Hypothalamus (tissue), 51 donors: ENCODE measurements around the gene EPHB2.

Experiments used
- DNase-seq, 51 donors: peaks; one replicate each; lab custom pipeline; 2025; lab: John Stamatoyannopoulos, UW

Gene EPHB2

DNA sequence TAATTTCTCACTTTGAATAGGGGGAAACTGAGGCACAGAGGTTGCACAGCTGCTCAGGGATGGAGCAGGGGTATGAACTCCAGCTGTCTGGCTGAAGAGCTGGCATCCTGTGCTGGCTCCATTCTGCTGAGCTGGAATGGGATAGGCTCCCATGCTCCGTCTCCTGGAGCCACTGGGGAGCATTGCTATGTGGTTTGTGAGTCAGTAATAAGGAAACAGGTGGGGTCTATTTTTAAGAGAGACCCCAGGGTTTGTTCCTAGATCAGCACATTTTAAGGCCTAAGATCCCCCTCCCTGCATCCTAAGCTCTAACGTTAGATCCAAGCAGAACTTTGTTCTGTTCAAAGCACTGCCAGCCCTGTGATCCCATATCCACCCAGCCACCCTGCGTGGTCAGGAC, 189.8 kb downstream of the EPHB2 start:
- no peak for DNase-seq

GRCh38 chr1:22903113-22903512, 192.5 kb downstream of the EPHB2 start:
- no peak for DNase-seq

GRCh38 chr1:22906968-22907367, 196.3 kb downstream of the EPHB2 start:
- DNase-seq: no peak

DNA sequence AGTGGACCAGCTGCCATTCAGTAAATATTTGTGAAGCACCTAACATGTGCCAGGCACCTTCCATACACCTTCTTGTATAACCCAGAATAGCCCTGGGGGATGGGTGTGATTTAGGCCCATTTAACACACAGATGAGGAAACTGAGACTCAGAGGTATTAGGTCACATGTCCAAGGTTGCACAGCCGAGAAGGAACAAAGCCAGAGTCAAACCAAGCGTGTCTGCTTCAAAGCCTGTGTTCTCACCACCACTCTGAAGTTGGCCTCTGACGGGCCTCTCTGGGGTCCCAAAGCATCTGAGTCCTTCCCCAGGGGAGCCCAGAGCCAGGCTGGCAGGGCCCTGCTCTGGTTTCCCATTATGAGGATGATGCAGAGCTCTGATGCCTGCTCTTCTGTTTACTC, 196.9 kb downstream of the EPHB2 start:
- DNase-seq: no peak

DNA sequence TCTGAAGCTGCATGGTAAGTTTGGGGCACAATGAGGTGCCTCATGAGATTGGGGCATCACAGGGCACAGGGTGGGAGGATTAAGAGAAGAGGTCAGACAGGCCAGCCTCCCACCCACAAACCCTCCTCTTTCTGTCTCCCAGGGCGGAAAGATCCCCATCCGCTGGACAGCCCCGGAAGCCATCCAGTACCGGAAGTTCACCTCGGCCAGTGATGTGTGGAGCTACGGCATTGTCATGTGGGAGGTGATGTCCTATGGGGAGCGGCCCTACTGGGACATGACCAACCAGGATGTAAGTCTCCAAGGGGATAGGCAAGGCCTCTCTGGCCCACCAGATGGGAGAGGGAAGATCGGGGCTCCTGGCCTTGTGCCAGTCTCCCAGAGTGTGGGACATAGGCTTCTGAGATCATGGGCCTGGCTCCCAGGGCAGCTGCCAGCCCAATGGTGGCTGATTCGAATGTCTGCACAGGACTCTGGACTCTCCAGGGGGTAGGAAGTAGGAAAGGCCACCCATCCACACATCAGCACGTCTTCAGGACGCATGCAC, 198.3 kb downstream of the EPHB2 start:
- DNase-seq: no peak

- no peak for DNase-seq
Observed at GRCh38 chr1:22910286-22910685, 199.6 kb downstream of the EPHB2 start.

DNA sequence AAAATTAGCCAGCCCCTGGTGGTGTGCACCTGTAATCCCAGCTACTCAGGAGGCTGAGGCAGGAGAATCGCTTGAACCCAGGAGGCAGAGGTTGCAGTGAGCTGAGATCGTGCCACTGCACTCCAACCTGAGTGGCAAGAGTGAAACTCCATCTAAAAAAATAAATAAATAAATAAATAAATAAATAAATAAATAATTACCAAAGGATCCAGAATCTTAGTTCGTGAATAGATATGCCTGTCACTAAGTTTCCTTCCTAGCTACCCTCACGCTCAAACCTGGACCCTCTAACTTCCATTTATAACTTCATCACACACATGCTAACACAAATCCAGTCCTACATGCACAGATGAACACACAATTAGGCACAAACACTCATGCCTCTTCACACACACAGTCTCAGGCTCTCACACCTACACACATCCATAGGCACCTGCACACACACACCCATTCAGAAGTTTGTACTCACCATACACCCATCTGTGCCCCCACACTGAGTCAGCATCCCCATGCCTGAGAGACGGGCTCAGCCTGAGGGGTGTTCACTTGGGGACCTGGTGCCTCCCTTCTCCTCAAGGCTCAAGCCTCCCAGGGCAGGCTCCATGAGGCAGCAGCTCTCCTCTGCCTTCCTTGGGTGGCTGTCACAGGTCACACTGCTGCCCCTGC, 200.5 kb downstream of the EPHB2 start:
- DNase-seq: no peak

DNA sequence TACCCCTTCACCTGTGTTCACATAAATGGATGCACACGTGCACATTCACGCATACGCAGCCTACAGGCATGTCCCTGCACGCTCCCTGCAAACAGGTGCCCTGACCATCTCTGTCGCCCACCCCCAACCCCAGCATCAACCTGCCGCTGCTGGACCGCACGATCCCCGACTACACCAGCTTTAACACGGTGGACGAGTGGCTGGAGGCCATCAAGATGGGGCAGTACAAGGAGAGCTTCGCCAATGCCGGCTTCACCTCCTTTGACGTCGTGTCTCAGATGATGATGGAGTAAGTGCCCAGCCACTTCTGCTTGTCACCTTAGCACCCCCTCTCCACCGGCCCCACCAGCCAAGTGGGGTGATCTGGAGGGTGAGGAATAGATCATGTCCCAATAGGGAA, 201.7 kb downstream of the EPHB2 start:
- DNase-seq: no peak

- DNase-seq: no peak
Observed at GRCh38 chr1:22913421-22914141, 202.9 kb downstream of the EPHB2 start.

DNA sequence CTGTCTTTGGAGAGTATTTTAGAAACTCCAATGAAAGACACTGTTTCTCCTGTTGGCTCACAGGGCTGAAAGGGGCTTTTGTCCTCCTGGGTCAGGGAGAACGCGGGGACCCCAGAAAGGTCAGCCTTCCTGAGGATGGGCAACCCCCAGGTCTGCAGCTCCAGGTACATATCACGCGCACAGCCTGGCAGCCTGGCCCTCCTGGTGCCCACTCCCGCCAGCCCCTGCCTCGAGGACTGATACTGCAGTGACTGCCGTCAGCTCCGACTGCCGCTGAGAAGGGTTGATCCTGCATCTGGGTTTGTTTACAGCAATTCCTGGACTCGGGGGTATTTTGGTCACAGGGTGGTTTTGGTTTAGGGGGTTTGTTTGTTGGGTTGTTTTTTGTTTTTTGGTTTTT, 203.5 kb downstream of the EPHB2 start:
- DNase-seq: no peak

DNA sequence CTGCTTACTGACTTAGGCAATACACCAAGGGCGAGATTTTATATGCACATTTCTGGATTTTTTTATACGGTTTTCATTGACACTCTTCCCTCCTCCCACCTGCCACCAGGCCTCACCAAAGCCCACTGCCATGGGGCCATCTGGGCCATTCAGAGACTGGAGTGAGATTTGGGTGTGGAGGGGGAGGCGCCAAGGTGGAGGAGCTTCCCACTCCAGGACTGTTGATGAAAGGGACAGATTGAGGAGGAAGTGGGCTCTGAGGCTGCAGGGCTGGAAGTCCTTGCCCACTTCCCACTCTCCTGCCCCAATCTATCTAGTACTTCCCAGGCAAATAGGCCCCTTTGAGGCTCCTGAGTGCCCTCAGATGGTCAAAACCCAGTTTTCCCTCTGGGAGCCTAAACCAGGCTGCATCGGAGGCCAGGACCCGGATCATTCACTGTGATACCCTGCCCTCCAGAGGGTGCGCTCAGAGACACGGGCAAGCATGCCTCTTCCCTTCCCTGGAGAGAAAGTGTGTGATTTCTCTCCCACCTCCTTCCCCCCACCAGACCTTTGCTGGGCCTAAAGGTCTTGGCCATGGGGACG, 204.1 kb downstream of the EPHB2 start:
- no peak for DNase-seq

- no peak for DNase-seq
Observed at GRCh38 chr1:22915231-22915630, 204.6 kb downstream of the EPHB2 start.

- peak in 1 of 51 donors; percentile 18 for DNase-seq
Observed at GRCh38 chr1:22915816-22916470, 205.3 kb downstream of the EPHB2 start.

DNA sequence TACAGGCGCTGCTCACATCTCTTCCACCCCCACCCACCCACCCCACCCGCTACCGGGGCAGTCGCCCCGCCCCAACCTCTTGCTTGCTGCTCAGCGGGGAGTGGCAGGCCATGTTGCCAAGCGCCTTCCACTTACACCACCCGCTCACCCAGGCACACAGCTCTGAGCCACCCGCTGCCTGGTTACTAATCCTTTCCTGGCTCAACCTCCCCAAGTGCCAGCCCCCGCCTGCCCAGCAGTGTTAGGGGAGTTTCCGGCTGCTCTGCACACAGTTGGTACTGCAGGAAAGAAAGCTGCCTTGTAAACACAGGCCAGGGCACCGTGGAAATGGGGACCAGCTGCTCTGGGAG, 205.8 kb downstream of the EPHB2 start:
- DNase-seq: peak in 33 of 51 donors; percentile 5 to 65 (median 31)

DNA sequence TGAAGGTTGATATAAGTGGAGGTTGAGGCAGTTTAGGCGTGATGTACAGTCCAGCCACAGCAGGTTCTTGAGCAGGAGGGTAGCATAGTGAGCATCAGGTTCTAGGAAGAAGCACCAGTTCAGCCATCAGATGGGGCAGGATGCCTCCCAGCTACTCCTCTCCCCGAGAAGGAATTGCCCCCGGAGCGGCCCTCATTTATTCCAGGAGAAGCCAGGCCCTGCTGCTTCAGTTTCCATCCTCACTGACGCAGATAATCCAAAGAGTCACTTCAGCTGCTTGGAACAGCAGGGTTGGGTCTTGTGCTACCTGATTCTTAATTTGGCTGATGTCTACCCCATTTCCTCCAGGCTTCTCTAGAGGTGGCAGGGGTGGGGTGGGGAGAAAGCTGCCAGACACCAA, 207.3 kb downstream of the EPHB2 start:
- no peak for DNase-seq

DNA sequence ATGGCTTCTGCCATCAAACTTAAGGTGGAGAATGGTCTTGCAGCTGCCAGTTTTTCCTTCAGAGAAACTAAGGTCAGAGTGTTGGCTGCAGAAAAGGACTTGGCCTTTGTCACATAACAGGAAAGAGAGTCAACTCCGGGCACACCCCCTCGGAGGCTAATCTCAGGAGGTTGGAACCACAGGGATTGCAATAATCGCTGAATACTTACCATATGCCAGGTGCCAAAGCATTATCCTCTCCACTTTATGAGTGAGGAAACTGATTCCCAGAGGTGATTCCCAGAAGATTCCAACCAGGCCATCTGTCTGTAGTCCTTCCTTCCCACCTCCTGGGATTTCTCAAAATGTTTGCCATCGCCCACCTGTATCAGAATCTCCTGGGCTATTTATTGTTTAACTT, 208.0 kb downstream of the EPHB2 start:
- DNase-seq: no peak

GRCh38 chr1:22919341-22920025, 208.8 kb downstream of the EPHB2 start:
- DNase-seq: no peak

- no peak for DNase-seq
Observed at GRCh38 chr1:22920026-22920733, 209.5 kb downstream of the EPHB2 start.

DNA sequence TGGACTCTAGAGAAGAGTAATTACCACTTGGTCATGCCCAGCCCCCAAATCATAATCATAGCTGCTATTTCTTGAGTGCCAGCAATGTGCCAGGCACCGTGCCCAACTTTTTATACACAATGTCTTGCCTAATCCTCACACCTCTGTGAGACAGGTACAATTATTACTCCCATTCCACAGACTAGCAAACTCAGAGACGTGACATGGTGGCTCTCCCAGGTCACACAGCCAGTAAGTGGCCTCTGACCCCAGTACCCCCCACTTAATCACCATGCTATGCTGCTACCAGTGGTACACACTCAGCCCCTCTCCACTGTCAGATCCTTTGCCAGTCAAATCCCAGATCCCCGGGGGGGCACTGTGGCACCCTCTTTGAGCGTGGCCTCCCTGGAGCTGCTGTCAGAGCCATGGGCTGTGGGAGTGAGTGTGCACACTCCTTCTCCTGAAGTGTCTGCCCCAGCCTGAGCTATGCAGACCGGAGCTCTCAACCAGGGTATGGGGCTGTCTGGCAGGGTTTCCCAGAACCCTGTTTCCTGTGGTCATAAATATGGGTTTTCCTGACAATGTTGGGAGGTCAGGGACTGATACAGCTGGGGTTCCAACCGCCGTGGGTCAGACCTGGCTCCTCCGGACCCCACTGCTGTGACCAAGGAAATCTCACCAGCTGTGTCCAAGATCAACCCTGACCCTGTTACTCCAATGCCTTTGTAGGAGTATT, 210.3 kb downstream of the EPHB2 start:
- no peak for DNase-seq
